Stimulated activated CD4-positive, alpha-beta T cell treated with anti-CD3 and anti-CD28 coated beads, TNF-alpha, amount 100 ng/mL, for 24 hours (primary cell): ENCODE data around the gene LRRFIP2.
A peak's percentile ranks its signal among the peaks of the same experiment; 100 is the strongest.

Experiments
- DNase-seq, 3 experiments: peaks; one replicate each; pipeline ENCODE4 v3.0.0-alpha.2; 2020; ENCODE audit warnings: low read depth in 3 of 3

Gene LRRFIP2

DNA sequence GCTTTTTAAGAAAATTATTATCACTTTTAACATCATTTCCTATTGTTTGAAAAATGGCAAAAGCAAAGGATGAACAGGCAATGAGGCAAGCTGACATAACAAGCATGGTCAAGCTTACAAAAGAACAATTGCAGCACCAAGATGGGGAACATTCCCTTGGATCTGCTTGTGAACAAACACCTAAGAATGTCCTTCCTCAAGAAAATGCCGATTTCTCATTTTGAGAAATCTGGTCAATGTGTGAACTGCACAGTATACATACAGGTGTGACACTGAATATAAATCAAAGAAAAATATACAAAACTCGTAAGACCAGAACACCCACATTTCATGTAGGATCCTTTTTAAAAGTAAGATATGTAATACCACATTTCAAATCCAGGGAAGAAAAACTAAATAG is 58.9 kb downstream of the LRRFIP2 start:
- no peak for DNase-seq

GRCh38 chr3:37114251-37115145 is 59.9 kb downstream of the LRRFIP2 start:
- DNase-seq: no peak

- DNase-seq: no peak
These were observed 61.4 kb downstream of the LRRFIP2 start for GRCh38 chr3:37112987-37113386.

- DNase-seq: no peak
These were observed 63.2 kb downstream of the LRRFIP2 start for GRCh38 chr3:37111199-37111598.

DNA sequence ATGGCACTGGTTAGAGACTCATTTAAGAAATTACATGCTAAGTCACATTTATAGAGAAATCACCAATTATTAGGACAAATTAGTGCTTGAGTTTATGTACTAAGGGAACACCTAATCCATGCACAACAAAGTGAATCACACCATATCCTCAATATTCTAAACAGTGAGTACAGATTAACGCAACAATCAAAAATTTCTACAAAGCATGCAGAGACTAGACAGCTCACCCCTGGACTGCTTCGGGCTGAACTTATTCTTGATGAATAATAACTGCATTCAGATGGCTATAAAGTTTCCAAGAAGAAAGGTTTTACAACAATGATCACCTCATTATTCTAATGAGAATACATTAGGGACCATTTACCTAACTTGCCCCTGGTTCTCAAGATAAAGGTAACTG is 66.5 kb downstream of the LRRFIP2 start:
- no peak for DNase-seq

DNA sequence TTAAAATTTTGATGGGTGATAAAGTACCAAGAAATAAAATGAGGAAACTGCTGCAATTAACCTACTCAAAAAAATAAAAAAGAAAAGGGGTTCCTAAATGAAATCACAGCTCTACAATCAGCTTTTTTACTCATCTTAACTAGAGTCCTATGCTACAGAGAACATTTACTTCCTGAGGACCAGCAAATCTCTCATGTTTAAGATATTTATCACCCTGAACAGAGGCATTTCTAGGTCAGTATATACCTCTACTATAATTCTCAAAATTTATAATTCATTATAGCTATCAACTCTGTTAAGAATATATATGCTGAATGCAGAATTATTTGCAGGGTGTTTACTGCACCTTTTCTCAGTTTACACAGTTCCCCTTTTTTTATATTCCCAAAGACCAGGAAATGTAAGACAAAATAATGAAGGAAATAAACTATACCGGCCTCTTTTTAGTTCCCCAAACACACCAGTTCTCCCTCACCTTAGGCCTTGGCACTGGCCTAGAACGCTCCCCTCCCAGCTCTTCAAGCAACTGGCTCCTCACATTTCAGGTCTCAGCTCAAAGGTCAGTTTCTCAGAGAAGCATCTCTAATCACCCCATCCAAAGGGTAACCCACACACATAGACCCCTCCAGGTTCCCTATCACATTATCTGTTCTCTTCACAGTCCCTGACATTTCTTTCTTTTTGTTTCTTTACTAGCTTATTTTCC is 71.1 kb downstream of the LRRFIP2 start:
- no peak for DNase-seq

- no peak for DNase-seq
These were observed 74.0 kb downstream of the LRRFIP2 start for GRCh38 chr3:37100411-37100810.

DNA sequence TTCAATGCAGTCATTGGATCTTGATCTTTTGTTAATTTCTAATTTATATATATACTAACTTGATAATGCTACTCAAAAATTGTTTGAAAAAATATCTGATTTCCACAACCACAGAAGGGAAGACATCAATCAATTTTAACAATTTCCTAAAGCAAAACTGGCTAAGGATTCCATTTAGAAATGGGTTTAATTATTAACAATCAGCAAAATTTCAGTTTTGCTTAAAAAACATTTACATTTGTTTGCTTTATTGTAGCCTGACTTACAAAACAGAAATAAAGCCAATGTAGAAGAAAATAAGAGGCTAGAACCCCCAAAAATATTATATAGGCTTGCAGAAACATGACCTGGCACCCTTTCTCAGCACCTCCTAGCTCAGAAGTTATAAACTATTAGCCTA is 74.9 kb downstream of the LRRFIP2 start:
- no peak for DNase-seq

GRCh38 chr3:37098884-37099283 is 75.5 kb downstream of the LRRFIP2 start:
- no peak for DNase-seq

GRCh38 chr3:37097776-37098175 is 76.6 kb downstream of the LRRFIP2 start:
- no peak for DNase-seq

DNA sequence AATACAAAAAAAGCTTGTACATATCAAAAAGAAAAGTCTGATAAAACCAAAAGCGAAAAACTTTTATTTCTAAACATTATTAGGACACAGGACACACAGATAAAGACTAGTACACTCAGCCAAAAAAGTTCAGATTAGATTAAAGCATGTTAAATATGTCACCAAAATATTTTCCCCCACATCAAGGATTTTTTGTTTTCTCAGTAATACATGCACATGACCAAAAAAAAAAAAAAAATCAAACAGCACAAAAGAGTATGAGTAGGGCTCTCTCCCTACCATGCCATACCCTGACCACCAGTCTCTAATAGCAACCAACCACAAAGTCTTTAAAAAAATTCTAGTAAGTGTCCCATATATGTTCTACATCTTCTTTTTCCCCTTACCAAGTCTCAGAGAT is 77.4 kb downstream of the LRRFIP2 start:
- DNase-seq: no peak

DNA sequence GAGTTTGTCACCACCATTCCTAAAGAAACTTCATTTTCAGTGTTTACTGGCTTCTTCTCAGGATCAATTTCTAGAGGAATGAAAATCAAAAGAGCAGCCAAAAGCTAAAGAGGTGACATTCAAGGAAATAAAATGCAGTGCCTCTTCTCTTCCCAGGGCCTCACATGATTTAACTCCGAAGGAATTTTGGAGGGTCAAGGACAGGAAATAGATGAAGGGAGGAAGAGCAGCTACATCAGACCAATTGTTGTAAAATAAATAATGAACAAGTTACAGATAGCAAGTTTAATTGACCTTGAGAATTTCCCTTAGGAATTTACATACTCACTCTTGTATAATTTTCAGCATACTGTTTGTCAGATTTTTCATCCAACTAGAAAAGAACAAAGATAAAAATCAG is 78.1 kb downstream of the LRRFIP2 start:
- DNase-seq: no peak

- DNase-seq: no peak
These were observed 79.7 kb downstream of the LRRFIP2 start for GRCh38 chr3:37094636-37095035.

DNA sequence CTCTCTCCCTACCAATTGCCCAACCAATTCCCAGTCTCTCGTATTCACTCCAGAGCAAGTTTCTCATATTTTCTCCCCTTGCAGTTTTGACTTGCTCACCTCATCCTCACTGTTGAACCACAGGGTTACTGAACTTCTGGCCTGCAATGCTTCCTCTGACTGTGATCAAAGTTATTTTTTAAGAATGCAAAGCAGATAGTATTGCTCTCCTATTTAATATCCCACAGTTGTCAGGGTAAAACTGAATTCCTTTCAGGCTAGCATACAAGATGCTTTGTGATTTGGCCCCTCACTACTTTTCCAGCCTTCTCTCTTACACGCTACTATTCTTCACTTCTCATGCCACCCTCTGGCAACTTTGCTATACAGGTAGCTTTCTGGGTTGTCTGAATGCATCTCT is 80.9 kb downstream of the LRRFIP2 start:
- DNase-seq: no peak

DNA sequence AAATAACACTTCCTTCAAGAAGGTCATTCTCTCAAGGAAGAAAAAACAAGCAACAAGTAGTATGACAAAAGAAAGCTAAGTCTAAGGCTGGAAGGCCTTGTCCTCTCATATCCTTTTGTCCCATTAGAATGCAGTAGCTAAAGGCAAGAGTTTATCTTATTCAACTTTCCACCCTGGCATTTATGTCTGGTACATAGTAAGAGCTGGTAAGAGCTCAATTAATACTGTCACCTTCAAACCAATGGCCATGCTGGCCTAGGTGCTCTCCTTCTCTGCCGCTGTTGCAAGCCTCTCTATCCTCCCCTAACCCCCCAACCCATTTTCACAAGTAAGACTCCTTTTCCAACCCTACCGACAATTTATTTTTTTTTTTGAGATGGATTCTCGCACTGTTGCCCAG is 81.9 kb downstream of the LRRFIP2 start:
- DNase-seq: no peak

- DNase-seq: no peak
These were observed 86.5 kb downstream of the LRRFIP2 start for GRCh38 chr3:37087870-37088269.

GRCh38 chr3:37086918-37087317 is 87.5 kb downstream of the LRRFIP2 start:
- no peak for DNase-seq

DNA sequence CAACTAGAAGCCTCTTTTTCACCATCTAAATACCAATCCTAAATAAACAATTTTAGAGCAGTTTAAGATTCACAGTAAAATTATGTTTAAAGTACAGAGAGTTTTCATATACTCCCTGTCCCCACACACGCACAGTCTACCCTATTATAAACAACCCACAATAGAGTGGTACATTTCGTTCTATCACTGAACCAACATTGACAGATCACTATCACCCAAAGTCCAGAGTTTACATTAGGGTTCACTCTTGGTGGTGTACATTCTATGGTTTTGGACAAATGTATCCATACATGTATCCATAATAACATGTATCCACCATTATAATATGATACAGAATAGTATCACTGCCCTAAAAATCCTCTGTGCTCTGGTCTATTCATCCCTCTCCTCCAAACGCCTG is 92.1 kb downstream of the LRRFIP2 start:
- no peak for DNase-seq

GRCh38 chr3:37075955-37076354 is 98.4 kb downstream of the LRRFIP2 start:
- DNase-seq: no peak

- DNase-seq: no peak
These were observed 100.2 kb downstream of the LRRFIP2 start for GRCh38 chr3:37074178-37074577.

GRCh38 chr3:37072892-37073291 is 101.5 kb downstream of the LRRFIP2 start:
- DNase-seq: peak in 1 of 3 experiments; percentile 27

GRCh38 chr3:37071921-37072320 is 102.5 kb downstream of the LRRFIP2 start:
- DNase-seq: no peak

DNA sequence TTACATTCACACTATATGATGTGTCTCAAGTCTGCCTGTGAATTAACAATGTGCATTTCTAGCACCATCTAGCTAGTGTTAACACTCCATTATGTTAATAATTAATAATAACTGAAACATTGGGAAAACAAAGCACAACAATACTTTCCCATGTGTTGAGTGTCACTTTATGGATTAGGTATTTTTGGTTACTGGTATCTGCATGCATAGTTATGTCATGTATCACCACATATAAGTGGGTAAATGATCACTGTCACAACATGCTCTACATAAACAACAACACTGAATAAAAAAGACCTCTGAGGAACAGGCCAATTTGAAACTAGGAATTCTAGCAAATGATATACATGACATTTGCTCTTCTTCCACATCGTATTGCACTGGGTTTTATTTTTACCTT is 106.4 kb downstream of the LRRFIP2 start:
- no peak for DNase-seq
